Stimulated activated CD8-positive, alpha-beta memory T cell treated with anti-CD3 and anti-CD28 coated beads, Interleukin-4, amount 100 ng/mL, for 48 hours (primary cell): ENCODE data around the gene COL23A1.
"Not testable (repeated sequence)": the region's sequence is repeated elsewhere in the genome, so short reads cannot be mapped to it uniquely, and the experiment has no call there.

Source experiments
- DNase-seq: peaks from one replicate; pipeline ENCODE4 v3.0.0-alpha.2; 2020

Gene COL23A1

GRCh38 chr5:178199581-178200434, 390.4 kb downstream of the COL23A1 start:
- no peak for DNase-seq

- no peak for DNase-seq
Observed at GRCh38 chr5:178198706-178199105, 391.5 kb downstream of the COL23A1 start.

GRCh38 chr5:178198151-178198550, 392.0 kb downstream of the COL23A1 start:
- DNase-seq = not testable (repeated sequence)

- no peak for DNase-seq
Observed at GRCh38 chr5:178196986-178197385, 393.2 kb downstream of the COL23A1 start.

- DNase-seq = no peak
Observed at GRCh38 chr5:178196281-178196812, 393.8 kb downstream of the COL23A1 start.

- DNase-seq = no peak
Observed at GRCh38 chr5:178194026-178194425, 396.2 kb downstream of the COL23A1 start.

GRCh38 chr5:178193251-178193809, 396.9 kb downstream of the COL23A1 start:
- DNase-seq = no peak

- DNase-seq = no peak
Observed at GRCh38 chr5:178192787-178193186, 397.4 kb downstream of the COL23A1 start.

GRCh38 chr5:178192244-178192643, 397.9 kb downstream of the COL23A1 start:
- DNase-seq = no peak

GRCh38 chr5:178191661-178192060, 398.5 kb downstream of the COL23A1 start:
- DNase-seq = no peak

- no peak for DNase-seq
Observed at GRCh38 chr5:178189433-178189832, 400.8 kb downstream of the COL23A1 start.
